Stimulated activated CD4-positive, alpha-beta T cell treated with anti-CD3 and anti-CD28 coated beads, Interleukin-4, amount 100 ng/mL, for 24 hours (primary cell): ENCODE measurements around the gene MTG1.
"Not testable (repeated sequence)": the region's sequence is repeated elsewhere in the genome, so short reads cannot be mapped to it uniquely, and the experiment has no call there.

ENCODE experiments used
- DNase-seq: peaks from one replicate; pipeline ENCODE4 v3.0.0-alpha.2; 2020

Gene MTG1

DNA sequence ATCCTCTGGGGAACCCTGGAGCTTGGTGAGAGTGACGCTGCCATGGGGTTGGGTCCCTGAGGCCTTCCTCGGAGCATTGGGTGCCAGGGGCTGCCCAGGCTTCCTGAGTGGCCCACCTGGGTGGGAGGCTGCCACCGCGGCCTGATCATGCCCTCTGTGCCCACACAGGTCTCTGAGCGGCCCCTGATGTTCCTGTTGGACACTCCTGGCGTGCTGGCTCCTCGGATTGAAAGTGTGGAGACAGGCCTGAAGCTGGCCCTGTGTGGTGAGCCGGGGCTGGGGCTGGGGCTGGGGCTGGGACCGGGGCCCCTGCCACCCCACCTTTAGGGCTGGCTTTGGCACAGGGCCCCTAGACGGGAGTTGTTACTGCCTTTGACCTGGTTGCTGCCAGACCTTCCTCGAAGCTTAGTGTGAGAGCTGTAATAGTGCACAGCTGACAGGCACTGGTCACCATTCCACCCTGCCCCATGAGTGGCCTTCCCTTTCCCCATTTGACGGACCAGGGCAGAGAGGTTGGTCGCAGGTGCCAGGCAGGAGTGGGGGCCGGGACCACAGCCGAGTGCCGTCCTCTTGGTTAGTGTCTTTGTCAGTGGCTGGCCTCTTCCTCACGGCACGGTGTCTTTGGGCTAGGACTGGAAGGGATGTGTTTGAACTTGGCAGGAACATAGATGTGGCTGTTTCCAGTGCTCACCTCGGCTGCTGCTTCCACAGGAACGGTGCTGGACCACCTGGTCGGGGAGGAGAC lies 8.2 kb downstream of the MTG1 start:
- DNase-seq: no peak

DNA sequence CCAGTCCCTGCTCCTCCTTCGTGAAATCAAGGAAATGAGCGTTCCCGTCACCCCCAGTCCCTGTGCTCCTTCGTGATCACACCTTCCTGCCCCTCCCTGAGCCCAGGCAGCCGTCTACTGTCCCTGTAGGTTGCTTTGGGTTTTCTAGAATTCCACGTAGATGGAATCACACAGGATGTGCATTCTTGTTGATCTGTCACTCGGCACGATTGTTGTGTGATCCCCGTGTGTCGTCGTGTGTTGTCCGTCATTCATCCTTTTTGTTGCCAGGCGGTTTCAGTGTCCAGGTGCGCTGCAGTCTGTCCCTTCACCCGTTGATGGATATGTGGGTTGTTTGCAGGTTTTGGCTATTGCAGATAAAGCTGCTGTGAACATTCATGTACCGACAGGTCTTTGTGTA lies 9.4 kb downstream of the MTG1 start:
- DNase-seq: no peak

GRCh38 chr10:133403784-133404183 lies 9.8 kb downstream of the MTG1 start:
- no peak for DNase-seq

- no peak for DNase-seq
Measured at GRCh38 chr10:133405272-133405671, 11.3 kb downstream of the MTG1 start.

DNA sequence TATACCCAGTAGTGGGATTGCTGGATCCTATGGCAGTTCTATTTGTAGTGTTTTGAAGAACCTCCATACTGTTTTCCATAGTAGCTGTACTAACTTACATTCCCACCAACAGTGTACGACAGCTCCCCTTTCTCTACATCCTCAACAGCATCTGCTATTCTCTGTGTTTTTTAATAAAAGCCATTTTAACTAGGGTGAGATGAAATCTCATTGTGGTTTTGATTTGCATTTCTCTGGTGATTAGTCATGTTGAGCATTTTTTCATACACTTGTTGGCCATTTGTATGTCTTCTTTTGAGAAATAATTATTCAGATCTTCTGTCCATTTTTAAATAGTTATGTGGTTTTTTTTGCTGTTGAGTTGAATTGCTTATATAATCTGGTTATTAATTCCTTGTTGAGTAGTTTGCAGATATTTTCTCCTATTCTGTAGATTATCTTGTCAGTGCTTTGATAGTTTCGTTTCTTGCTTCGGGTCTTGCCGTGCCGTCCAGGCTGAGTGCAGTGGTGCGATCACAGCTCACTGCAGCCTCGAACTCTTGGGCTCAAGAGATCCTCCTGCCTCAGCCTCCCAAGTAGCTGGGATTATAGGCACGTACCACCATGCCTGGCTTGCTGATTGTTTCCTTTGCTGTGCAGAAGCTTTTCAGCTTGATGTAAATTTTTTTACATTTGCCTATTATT lies 12.0 kb downstream of the MTG1 start:
- no peak for DNase-seq

DNA sequence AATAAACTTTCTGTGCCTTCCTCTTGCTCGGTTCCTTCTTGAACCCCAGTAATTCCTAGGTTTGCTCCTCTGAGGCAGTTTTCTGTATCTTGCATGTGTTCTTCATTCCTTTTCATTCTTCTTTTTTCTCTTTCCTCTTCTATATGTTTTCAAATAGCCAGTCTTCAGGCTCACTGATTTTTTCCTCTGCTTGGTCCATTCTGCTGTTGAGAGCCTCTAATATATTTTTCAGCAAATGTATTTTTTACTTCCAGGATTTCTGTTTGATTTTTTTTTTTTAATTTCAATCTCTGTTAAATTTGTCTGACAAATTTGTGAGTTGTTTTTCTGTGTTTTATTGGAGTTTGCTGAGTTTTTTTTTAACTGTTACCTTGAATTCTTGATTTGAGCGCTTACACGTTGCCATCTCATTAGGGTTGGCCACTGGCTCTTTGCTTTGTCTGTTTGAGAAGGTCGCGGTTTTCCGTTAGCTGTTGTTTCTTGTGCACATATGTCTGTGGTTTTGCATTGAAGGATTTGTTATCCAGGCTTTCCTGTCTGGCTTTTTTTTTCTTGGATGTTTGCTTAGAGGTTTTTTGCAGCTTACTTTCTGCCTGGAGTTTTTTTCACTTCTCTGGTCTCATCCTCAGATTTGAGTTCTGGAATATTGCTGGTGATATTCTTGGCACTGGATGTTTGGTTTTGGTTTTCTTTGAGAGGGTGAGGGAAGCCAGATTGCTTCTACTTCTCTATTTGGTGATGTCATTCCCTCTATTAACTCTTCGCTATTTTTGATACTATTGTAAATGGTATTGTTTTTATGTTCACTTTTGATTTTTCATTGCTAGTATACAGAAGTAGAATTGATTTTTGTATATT lies 17.8 kb downstream of the MTG1 start:
- no peak for DNase-seq

- no peak for DNase-seq
Measured at GRCh38 chr10:133412381-133412711, 18.4 kb downstream of the MTG1 start.

DNA sequence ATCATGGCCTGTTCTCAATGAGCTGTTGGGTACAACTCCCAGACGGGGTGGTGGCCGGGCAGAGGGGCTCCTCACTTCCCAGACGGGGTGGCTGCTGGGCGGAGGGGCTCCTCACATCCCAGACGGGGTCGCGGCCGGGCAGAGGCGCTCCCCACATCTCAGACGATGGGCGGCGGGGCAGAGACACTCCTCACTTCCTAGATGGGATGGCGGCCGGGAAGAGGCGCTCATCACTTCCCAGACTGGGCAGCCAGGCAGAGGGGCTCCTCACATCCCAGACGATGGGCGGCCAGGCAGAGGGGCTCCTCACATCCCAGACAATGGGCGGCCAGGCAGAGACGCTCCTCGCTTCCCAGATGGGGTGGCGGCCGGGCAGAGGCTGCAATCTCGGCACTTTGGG lies 20.4 kb downstream of the MTG1 start:
- DNase-seq: not testable (repeated sequence)

DNA sequence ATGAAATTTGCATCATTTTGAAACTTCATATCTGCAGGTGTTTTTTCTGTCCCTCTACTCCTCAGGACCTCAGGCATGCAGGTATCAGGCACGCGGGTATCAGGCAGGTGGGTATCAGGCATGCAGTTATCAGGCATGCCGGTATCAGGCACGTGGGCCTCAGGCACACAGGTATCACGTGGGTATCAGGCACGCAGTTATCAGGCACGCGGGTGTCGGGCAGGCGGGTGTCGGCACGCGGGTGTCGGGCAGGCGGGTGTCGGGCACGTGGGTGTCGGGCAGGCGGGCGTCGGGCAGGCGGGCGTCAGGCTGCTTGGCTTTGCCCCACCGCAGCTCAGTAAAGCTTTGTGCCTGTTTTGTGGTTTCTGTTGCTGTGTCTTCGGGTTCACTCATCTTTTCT lies 21.8 kb downstream of the MTG1 start:
- DNase-seq: no peak

- no peak for DNase-seq
Measured at GRCh38 chr10:133418289-133418993, 24.5 kb downstream of the MTG1 start.

- DNase-seq: no peak
Measured at GRCh38 chr10:133419211-133419950, 25.4 kb downstream of the MTG1 start.

- no peak for DNase-seq
Measured at GRCh38 chr10:133420028-133420427, 26.1 kb downstream of the MTG1 start.

DNA sequence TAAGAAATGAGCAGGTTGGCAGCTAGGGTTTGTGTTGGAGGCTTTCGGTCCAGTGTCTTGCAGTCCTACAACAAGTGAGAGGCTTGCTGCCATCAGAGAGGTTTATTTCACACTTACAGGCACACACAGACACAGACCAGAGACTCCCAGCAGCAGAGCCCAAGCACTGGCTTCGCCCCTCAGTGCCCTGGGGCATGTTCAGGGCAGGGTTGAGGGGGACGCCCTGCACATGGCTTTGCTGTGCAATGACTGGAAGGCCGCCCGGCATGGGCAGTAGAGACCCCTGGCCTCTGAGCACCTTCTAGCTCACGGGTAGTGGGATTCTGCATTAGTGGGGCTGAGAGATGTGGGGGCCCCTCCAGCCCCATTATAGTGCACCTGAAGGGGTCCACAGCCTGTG lies 26.6 kb downstream of the MTG1 start:
- no peak for DNase-seq

GRCh38 chr10:133421336-133422222 lies 27.6 kb downstream of the MTG1 start:
- no peak for DNase-seq

DNA sequence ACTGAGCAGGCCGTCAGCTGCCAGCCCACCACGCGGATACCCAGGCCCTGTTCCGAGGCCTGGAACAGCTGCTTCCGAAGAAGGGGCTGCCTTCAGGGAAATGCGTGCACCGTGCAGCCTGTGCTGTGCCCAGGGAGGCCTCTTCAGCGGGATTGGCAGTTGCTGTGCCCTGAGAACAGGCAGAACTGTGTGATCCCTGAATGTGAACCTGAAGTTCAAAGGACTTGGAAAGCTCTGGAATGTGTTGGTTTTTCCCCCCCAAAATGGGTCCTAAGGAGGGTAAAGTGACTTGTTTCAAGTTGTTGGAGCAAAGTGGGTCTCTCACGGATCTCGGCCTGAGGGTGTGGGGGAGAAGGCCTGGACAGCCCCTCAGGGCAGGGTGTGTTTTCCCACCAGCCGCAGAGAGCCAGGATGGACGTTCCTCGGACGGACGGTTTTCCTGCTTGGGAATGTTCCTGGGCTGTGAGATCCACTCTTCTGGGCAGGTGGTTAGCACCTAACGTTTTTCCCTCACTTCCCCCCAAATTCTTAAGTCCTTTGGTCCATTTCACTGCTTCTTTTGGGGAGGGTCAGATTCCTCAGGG lies 28.4 kb downstream of the MTG1 start:
- no peak for DNase-seq

DNA sequence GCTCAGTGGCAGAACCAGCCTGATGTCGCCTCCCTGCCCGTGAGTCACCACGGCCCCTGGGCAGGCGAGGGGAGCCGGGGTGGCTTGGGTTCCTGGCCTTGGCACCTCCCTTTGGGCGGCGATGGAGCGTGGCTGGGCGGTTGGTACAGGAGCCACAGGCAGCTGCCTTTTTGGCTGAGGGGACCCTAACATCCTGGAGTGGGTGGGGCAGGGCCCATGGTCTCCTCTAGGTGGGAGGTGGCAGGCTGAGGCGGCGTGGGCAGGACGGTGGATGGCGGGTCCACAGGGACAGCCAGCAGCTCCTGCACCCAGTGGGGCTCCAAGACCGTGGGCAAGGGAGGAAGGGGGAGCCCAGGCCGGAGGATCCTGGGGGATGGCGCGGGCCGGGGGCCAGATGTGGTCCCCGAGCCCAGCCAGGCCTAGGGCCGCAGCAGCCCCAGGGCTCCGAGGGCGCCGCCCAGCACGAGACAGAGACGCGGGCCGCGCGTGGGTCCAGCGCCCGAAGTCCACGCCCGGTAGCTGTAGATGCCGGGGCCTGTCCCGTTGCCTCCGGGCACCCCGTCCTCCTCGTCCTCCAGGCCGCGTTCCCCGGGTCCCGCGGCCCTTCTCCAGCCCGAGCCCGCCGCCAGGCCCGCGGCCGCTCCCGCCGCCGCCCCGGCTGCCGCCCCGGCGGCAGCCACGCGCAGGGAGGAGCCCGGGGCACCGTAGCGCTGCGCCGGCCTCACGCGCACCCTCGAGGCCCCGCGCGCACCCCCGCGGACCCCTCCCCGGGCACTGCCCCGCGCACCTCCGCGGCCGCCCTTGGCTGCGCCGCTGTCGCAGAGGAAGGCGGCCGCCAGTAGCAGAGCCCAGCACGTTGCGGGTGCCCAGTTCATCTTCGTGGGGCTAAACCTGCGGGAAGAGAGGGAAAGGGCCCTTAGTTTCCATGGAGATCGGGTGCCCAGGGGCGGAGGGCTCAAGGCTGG lies 29.1 kb downstream of the MTG1 start:
- no peak for DNase-seq

DNA sequence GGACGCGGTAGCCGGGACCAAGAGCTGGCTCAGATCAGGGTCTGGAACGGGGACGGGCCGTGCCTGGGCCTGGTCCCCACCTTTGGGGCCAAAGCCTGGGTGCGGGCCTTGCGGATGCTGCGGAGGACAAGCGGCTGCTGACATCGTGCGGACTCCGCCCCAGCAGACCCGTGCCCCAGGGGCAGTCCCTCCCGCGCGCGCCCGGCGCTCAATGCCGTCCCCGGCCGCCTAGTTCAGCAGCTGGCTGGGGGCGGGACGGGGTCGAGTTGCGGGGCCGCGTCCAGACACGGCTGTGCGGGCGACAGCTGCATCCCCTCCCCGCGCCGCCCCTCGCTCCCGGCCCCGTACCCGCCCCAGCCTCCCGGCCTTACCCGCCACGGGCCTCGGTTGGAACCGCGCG lies 30.1 kb downstream of the MTG1 start:
- DNase-seq: not testable (repeated sequence)

- DNase-seq: not testable (repeated sequence)
Measured at GRCh38 chr10:133424601-133425000, 30.6 kb downstream of the MTG1 start, which contains the start of gene SPRN. TSS of gene SPRN (minus strand) at chr10:133424625. CDS start at chr10:133423681, 944 bp downstream.

DNA sequence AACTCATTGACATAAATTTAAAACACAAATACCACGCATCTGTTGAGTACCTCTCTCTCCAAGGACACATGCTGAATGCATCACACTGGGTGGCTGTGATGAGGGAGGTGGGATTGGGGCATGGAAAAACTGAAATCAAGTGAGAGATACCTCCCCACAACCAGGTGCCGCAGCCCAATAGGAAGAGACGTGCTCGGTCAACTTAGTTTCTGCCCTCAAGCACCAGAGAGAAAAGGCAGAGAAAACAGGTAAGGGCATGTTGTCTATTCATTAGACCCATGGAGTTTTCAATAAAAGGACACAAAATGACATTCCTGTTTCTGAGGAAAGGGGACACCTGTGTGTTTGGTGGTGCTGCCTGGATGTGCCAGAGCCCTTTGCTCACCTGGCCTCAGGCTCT lies 35.6 kb downstream of the MTG1 start:
- DNase-seq: not testable (repeated sequence)
